ENCODE results near the gene INO80D. TPM values are rescaled to one million over a fixed set of nuclear protein-coding genes. Genes with fewer than 3 reads are reported as not detected.
A peak's percentile ranks its signal among the peaks of the same experiment; 100 is the strongest.
"Not testable (repeated sequence)": the region's sequence is repeated elsewhere in the genome, so short reads cannot be mapped to it uniquely, and the experiment has no call there.

Gene INO80D
- total RNA-seq, 4 donors from 2014 or later: 20.8 to 102 (median 56.4) TPM

DNA sequence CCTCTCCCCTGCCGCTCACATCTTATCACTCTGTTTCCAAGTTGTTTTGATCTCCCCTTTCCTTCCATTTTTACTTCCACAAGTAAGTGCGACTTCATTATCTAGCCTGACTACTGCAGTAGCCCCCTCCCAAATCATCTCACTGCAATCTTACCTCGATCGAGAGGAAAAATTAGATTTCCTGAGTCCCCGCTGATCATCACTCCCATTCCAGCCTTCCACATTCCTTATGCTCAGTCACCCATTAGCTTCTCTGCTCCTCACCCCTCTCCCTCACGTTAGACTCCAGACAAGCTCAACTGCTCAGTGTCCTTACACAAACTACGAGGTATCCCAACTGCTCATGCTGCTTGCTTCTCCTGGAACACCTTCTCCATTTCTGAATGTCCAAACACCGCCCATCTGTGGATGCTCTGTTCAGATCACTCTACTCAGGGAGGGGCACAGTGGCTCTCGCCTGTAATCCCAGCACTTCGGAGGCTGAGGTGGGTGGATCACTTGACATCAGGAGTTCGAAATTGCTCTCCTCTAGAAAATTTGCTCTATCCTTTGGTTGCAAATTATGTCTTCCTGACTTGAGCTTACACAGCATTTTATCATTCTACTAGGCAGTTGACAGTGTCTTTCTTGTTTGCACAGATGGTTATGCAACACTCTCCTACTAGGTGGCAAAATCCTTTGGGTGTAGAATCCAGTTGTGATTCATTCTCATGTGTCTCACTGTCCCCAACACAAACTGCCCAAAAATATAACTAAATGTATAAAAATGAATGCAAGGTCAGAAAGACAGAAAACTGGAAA, 96.5 kb downstream of the INO80D start:
- no peak for DNase-seq
- Histone ChIP-seq H3K4me3 (no peak overlapping the region), H3K4me1 (no peaks in the 10 kb centered on the region), H3K9me3 (no peaks in the 10 kb centered on the region), H3K36me3 (peaks cover 0 to 17% (median 0%) of the 10 kb centered on the region in 3 donors), H3K27ac (no peak overlapping the region), H3K27me3 (no peaks in the 10 kb centered on the region)
- TF ChIP-seq, protein P1, sequence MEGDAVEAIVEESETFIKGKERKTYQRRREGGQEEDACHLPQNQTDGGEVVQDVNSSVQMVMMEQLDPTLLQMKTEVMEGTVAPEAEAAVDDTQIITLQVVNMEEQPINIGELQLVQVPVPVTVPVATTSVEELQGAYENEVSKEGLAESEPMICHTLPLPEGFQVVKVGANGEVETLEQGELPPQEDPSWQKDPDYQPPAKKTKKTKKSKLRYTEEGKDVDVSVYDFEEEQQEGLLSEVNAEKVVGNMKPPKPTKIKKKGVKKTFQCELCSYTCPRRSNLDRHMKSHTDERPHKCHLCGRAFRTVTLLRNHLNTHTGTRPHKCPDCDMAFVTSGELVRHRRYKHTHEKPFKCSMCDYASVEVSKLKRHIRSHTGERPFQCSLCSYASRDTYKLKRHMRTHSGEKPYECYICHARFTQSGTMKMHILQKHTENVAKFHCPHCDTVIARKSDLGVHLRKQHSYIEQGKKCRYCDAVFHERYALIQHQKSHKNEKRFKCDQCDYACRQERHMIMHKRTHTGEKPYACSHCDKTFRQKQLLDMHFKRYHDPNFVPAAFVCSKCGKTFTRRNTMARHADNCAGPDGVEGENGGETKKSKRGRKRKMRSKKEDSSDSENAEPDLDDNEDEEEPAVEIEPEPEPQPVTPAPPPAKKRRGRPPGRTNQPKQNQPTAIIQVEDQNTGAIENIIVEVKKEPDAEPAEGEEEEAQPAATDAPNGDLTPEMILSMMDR (IDR thresholded peaks at IDR 0.05): no peak
- no peak for TF ChIP-seq POLR2A (IDR thresholded peaks at IDR 0.05)

DNA sequence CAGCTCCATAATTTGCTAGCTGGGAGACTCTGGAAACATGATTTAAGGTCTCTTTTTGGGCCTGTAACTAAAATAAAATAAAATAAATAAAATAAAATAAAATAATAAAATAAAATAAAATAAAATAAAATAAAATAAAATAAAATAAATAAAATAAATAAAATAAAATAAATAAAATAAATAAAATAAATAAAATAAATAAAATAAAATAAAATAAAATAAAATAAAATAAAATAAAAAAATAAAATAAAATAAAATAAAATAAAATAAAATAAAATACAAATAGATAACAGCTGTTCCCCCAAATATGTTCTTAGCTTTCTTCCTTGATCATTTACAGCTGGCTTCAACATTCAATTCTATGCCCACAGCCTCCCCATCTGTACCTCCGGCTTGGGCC, 97.3 kb downstream of the INO80D start:
- H3K4me1 ChIP-seq, H3K27me3 ChIP-seq, DNase-seq, H3K4me3 ChIP-seq, H3K9me3 ChIP-seq, H3K27ac ChIP-seq: not testable (repeated sequence)
- peaks cover 0 to 17% (median 0%) of the 10 kb centered on the region in 3 donors for H3K36me3 ChIP-seq

DNA sequence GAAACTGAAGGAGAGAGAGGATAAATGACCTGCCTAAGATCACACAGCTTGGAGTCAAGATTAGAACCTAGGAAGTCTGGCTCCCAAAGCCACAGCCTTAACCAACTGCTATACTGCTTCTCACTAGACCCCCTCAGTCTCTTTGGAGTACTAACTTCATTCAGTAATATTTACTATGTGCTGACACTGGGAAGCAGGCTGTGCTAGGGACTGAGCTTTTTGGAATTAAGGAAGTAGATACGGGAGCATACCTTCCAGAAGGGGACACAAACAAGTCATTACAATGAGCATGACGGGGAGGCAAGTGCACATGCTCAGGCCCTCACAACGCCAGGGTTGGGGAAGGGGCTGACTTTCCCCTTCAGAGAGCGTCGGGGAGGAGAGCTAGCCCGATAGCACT, 97.7 kb downstream of the INO80D start:
- DNase-seq: no peak
- H3K9me3 ChIP-seq: no peaks in the 10 kb centered on the region
- H3K27ac ChIP-seq: no peak overlapping the region
- TF ChIP-seq, protein P1 (IDR thresholded peaks at IDR 0.05): no peak
- TF ChIP-seq POLR2A (IDR thresholded peaks at IDR 0.05): no peak
- H3K27me3 ChIP-seq: no peaks in the 10 kb centered on the region
- peaks cover 0 to 17% (median 0%) of the 10 kb centered on the region in 3 donors for H3K36me3 ChIP-seq
- no peak overlapping the region for H3K4me3 ChIP-seq
- H3K4me1 ChIP-seq: no peaks in the 10 kb centered on the region

DNA sequence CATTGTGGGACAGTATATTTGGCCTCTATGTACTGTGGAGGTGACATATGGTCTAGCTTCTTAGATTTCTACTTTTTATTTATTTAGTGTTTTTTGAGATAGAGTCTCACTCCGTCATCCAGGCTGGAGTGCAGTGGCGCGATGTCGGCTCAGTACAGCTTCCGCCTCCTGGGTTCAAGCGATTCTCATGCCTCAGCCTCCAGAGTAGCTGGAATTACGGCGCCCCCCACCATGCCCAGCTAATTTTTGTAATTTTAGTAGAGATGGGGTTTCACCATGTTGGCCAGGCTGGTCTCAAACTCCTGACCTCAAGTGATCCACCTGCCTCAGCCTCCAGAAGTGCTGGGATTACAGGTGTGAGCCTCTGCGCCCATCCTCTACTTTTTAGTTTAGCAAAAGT, 99.6 kb downstream of the INO80D start:
- not testable (repeated sequence) for H3K27ac ChIP-seq

DNA sequence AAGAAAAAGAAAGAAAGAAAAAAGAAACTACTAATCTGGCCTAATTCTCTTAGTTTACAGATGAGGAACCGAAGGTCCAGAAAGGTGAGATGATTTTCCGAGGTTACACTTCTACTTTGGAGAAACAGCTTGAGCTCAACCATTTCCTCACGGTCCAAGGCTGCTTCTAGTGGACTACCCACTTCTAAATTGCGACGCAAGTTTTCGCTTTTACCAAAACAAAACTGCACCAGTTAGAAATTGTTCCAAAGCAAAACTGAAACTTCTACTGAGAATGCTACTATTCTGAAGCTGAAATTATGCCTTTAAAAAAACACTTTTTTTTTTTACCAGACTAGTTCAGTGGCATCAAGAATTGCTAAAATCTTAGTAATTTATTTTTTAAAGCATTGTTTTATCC, 101.6 kb downstream of the INO80D start:
- DNase-seq: no peak
- Histone ChIP-seq H3K27me3 (no peaks in the 10 kb centered on the region), H3K9me3 (no peaks in the 10 kb centered on the region), H3K4me1 (no peaks in the 10 kb centered on the region), H3K36me3 (no peaks in the 10 kb centered on the region), H3K4me3 (no peak overlapping the region), H3K27ac (no peak overlapping the region)
- no peak for TF ChIP-seq POLR2A (IDR thresholded peaks at IDR 0.05)
- TF ChIP-seq, protein P1 (IDR thresholded peaks at IDR 0.05): no peak

More for the DNA sequence above, 99.6 kb downstream of the INO80D start:
- H3K36me3 ChIP-seq, DNase-seq, H3K4me1 ChIP-seq, H3K27me3 ChIP-seq, H3K4me3 ChIP-seq, H3K9me3 ChIP-seq: not testable (repeated sequence)

DNA sequence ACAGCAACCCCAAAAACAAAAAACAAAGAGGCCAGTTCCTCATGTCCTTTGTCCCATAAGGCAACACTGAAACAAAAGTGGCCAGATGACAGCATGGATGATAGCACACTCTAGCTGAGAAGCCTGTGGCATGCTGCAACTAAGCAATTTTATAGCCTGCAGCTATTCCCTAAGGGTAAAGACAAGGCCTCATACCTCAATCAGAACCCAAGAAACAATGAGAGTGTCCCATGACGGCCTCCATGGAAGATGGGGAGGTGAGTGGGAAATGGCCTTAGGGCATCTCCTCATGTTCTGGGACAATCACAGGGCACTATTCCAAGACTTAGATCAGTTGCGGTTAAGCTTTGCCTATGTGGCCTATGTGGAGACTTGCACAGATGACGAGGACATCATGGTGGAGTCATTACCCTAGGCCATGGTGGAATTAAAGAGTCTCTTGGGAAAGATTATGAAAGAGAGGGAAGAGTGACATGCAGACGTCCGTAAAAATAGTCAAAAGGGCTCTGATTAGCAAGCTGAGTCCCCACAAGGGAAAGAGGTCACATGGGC, 103.1 kb downstream of the INO80D start:
- TF ChIP-seq, protein P1 (IDR thresholded peaks at IDR 0.05): no peak
- TF ChIP-seq POLR2A (IDR thresholded peaks at IDR 0.05): no peak
- Histone ChIP-seq H3K27ac (no peak overlapping the region), H3K4me1 (no peaks in the 10 kb centered on the region), H3K4me3 (no peak overlapping the region), H3K27me3 (no peaks in the 10 kb centered on the region), H3K36me3 (no peaks in the 10 kb centered on the region), H3K9me3 (no peaks in the 10 kb centered on the region)
- DNase-seq: no peak

DNA sequence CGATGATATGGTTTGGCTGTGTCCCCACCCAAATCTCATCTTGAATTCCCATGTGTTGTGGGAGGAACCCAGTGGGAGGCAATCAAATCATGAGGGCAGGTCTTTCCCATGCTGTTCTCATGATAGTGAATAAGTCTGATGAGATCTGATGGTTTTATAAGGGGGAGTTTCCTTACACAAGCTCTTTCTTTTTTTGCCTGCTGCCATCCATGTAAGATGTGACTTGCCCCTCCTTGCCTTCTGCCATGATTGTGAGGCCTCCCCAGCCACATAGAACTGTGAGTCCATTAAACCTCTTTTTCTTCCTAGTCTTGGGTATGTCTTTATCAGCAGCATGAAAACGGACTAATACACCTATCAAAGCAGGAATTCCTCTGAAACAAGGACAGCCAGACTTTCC, 107.2 kb downstream of the INO80D start:
- H3K27ac ChIP-seq, DNase-seq, H3K4me3 ChIP-seq, H3K9me3 ChIP-seq, H3K36me3 ChIP-seq, H3K27me3 ChIP-seq: not testable (repeated sequence)
- peaks cover 0 to 21% (median 1%) of the 10 kb centered on the region in 4 donors for H3K4me1 ChIP-seq

DNA sequence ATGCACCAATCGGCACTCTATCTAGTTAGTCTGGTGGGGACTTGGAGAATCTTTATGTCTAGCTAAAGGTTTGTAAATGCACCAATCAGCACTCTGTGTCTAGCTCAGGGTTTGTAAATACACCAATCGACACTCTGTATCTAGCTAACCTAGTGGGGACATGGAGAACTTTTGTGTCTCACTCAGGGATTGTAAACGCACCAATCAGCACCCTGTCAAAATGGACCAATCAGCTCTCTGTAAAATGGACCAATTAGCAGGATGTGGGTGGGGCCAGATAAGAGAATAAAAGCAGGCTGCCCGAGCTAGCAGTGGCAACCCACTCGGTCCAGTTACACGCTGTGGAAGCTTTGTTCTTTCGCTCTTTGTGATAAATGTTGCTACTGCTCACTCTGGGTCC, 108.3 kb downstream of the INO80D start:
- H3K4me3 ChIP-seq, H3K27me3 ChIP-seq, H3K9me3 ChIP-seq, H3K36me3 ChIP-seq, DNase-seq, H3K27ac ChIP-seq: not testable (repeated sequence)
- H3K4me1 ChIP-seq: peaks cover 0 to 21% (median 1%) of the 10 kb centered on the region in 4 donors

- H3K36me3 ChIP-seq, H3K4me3 ChIP-seq, H3K27me3 ChIP-seq, DNase-seq, H3K9me3 ChIP-seq: not testable (repeated sequence)
- Histone ChIP-seq H3K27ac (peak overlapping the region in 2 of 4 donors; percentile 79 to 87), H3K4me1 (peaks cover 0 to 21% (median 1%) of the 10 kb centered on the region in 4 donors)
Observed at GRCh38 chr2:205976934-205977659, 108.9 kb downstream of the INO80D start.

Measured in Peyer's patch (tissue), 4 donors.